NCI-H526 treated with DMSO at 0.1 percent for 48 hours (cell line): ENCODE measurements around the gene GSK3B.

Experiments
- DNase-seq: peaks from one replicate; lab custom pipeline; 2025; lab: John Stamatoyannopoulos, UW

GSK3B gene

DNA sequence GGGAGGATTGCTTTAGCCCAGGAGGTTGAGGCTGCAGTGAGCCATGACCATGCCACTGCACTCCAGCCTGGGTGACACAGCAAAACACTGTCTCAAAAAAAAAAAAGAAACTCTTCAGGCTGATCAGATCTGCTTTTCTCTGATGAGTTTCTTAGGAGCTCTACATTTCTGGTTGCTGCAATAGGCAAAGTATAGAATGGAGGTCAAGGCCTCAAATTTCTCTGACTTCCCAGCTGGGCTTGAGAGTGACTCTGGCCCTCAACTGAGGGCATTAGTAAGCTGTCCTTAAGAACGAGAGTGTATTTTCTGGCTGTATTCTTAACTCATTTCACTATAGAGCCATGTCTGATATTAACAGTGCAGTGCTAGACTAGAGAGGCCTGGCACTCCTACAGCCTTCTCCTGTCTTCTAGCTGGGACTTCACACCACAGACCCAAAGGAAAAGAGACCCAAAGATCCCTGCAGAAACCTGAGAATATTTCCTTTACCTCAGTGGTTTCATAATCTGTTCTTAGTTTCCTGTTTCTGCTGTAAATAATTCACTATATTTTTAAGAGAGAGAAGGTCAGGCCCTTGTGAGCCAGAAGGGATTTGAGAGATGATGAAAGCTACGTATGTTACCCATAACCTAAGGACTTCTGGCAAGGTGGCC is 314.4 kb downstream of the GSK3B start:
- no peak for DNase-seq

DNA sequence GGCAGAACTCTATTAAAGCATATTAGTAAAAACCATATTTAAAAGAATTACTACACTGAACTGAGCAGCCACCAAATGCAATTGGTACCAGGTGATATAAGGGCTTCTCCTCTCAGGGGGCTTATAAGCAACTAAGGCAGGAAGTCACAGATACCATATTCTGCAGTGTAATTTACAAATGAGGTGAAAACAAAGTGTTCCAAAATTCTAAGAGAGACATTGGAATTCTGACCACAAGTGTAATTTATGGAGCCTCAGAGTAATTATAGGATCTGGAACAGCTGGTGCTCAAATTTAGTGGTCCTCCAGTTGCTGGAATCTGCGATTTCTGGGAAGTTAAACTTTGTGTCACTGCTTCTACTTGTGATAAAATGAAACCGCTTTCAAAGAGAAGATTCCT is 315.4 kb downstream of the GSK3B start:
- DNase-seq, result no peak

DNA sequence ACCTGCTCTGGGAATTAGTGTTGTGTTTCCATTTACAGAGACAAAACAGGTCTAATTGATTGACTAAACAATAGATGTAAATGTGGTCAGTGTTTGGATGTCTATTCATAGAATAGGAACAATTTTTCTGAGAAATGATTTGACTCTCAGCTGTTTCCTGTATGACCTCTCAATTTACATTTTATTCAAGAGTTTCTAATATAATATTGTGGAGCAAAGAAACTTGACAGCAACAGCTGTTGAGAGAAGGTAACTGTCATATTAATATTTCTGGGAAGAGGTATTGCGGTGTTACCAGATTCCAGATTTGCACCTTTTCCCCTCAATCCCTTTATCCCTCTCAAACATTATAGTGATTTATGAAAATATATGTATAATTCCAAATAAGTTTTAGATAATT is 316.1 kb downstream of the GSK3B start:
- no peak for DNase-seq

DNA sequence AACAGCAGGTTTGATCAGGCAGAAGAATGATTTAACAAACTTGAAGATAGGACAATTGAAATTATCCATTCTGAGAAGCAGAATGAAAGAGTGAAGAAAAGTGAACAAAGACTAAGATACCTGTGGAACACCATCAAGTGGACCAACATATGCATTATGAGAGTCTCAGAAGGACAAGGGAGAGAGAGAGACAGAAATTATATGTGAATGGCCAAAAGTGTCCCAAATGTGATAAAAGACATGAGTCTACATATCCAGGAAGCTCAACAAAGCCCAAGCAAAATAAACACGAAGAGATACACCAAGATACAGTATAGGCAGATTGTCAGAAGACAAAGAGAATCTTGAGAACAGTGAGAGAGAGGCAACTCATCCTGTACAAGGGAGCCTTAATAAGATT is 317.9 kb downstream of the GSK3B start:
- DNase-seq, result no peak

DNA sequence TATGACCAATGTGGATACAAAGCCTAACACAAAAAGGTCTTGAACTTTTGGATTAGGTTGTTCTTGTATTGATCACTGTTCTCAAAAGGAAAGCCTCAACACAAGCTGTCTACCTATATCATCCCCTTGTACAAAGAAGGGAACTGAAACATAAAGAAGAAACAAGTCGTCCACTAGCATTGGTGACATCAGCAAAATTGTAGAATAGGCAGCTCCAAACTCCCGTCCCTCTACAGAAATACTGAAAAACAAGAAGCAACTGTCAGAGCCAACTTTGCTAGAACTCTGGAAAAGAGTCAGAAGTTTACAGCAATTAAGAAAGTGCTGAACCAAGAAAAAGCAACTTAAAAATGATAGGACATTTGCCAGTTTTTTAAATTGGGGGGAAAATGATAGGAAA is 319.8 kb downstream of the GSK3B start:
- no peak for DNase-seq
